HEK293 (cell line): ENCODE measurements around the gene ATP5PO.

Experiments
- ZNF416 ChIP-seq: fragments of 450-650 bp; formaldehyde crosslinking; IDR thresholded peaks from 2 replicates; pipeline ENCODE4 v1.5.1; 2016; ENCODE audit warnings: missing biosample characterization, missing genetic modification characterization
- ZNF433 ChIP-seq: fragments of 450-650 bp; formaldehyde crosslinking; IDR thresholded peaks from 2 replicates; pipeline ENCODE4 v1.5.1; 2016; ENCODE audit warnings: missing biosample characterization, missing genetic modification characterization, low read depth
- TF ChIP-seq, protein P1 (sequence below): fragments of 450-650 bp; formaldehyde crosslinking; IDR thresholded peaks from 2 replicates; pipeline ENCODE4 v1.5.1; 2017; ENCODE audit warnings: missing biosample characterization, missing genetic modification characterization
- TF ChIP-seq, protein P2 (sequence below): fragments of 450-650 bp; formaldehyde crosslinking; IDR thresholded peaks from 2 replicates; pipeline ENCODE4 v1.5.1; 2016; ENCODE audit warnings: missing biosample characterization, missing genetic modification characterization

DNA sequence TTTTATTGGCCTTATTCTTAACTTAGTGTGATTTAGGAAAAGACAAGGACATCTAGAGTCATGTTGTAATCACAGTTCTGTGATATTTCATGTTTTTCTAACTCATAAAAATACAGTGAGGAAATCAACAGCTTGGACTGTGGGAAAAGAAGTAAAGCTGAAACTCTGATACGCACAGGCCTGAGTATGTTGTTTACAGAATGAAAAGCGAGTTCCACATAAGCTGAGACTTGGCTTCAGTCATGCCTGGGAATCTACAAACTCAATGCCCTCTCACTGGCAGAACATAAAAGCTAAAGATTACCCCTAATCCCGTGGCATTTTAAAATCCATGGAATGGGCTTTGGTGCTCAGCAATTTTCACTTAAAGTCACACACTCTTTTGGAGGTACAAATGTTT, 23.6 kb upstream of the ATP5PO start:
- TF ChIP-seq, protein P1, sequence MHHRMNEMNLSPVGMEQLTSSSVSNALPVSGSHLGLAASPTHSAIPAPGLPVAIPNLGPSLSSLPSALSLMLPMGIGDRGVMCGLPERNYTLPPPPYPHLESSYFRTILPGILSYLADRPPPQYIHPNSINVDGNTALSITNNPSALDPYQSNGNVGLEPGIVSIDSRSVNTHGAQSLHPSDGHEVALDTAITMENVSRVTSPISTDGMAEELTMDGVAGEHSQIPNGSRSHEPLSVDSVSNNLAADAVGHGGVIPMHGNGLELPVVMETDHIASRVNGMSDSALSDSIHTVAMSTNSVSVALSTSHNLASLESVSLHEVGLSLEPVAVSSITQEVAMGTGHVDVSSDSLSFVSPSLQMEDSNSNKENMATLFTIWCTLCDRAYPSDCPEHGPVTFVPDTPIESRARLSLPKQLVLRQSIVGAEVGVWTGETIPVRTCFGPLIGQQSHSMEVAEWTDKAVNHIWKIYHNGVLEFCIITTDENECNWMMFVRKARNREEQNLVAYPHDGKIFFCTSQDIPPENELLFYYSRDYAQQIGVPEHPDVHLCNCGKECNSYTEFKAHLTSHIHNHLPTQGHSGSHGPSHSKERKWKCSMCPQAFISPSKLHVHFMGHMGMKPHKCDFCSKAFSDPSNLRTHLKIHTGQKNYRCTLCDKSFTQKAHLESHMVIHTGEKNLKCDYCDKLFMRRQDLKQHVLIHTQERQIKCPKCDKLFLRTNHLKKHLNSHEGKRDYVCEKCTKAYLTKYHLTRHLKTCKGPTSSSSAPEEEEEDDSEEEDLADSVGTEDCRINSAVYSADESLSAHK (tag by site-specific recombination), result no peak
- TF ChIP-seq, protein P2, sequence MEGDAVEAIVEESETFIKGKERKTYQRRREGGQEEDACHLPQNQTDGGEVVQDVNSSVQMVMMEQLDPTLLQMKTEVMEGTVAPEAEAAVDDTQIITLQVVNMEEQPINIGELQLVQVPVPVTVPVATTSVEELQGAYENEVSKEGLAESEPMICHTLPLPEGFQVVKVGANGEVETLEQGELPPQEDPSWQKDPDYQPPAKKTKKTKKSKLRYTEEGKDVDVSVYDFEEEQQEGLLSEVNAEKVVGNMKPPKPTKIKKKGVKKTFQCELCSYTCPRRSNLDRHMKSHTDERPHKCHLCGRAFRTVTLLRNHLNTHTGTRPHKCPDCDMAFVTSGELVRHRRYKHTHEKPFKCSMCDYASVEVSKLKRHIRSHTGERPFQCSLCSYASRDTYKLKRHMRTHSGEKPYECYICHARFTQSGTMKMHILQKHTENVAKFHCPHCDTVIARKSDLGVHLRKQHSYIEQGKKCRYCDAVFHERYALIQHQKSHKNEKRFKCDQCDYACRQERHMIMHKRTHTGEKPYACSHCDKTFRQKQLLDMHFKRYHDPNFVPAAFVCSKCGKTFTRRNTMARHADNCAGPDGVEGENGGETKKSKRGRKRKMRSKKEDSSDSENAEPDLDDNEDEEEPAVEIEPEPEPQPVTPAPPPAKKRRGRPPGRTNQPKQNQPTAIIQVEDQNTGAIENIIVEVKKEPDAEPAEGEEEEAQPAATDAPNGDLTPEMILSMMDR, result no peak
- no peak for TF ChIP-seq ZNF416
- TF ChIP-seq ZNF433 (tag by site-specific recombination), result no peak
